NB4 (cell line): Measurements from ENCODE around the gene M6PR.

Experiments
- CTCF ChIP-seq: IDR thresholded peaks from one replicate; pipeline ENCODE4 v1.5.1; 2012; ENCODE audit warnings: low read depth, low read length
- MAX ChIP-seq: IDR thresholded peaks from 2 replicates; pipeline ENCODE4 v1.6.1; 2011; ENCODE audit warnings: low read depth, low read length
- MYC ChIP-seq: IDR thresholded peaks from 2 replicates; pipeline ENCODE4 v1.6.1; 2011; ENCODE audit warnings: low read depth, low read length
- POLR2A ChIP-seq: IDR thresholded peaks from 2 replicates; pipeline ENCODE4 v1.6.1; 2011; ENCODE audit warnings: mild to moderate bottlenecking; ENCODE audit not compliant: insufficient read length; ENCODE audit errors: extremely low read depth

GRCh38 chr12:8899830-8900229 lies 49.6 kb downstream of the M6PR start:
- TF ChIP-seq CTCF, result no peak
- TF ChIP-seq POLR2A, result no peak
- no peak for TF ChIP-seq MYC
- no peak for TF ChIP-seq MAX
